GM19043 (cell line): Measurements from ENCODE around the gene DDX39A.
"Not testable (repeated sequence)": the region's sequence is repeated elsewhere in the genome, so short reads cannot be mapped to it uniquely, and the experiment has no call there.

Source experiments
- ATAC-seq: cut with Tn5 transposase; IDR thresholded peaks from one replicate; pipeline ENCODE4 v1.9.1; 2021; ENCODE audit warnings: low read depth; ENCODE audit not compliant: unreplicated experiment

DDX39A gene

GRCh38 chr19:14369399-14370168 is 49.6 kb downstream of the DDX39A start:
- ATAC-seq, result no peak

DNA sequence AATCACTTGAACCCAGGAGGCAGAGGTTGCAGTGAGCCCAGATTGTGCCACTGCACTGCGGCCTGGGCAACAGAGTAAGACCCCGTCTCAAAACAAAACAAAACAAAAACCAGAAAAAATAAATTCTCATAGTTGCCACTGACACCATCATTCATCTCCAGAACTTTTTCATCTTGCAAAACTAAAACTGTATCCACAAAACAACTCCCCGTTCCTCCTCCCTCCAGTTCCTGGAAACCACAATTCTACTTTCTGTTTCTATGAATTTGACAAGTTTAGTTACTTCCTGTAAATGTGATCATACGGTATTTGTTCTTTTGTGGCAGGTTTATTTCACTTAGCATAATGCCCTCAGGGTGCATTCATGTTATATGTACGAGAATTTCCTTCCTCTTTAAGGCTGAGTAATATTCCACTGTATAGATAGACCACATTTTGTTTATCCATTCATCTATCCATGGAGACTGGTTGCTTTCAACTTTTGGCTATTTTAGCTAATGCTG is 51.1 kb downstream of the DDX39A start:
- ATAC-seq, result no peak

GRCh38 chr19:14367016-14367415 is 52.1 kb downstream of the DDX39A start:
- no peak for ATAC-seq

GRCh38 chr19:14366529-14366928 is 52.6 kb downstream of the DDX39A start:
- ATAC-seq, result no peak

GRCh38 chr19:14364098-14364443 is 55.1 kb downstream of the DDX39A start:
- ATAC-seq, result not testable (repeated sequence)

DNA sequence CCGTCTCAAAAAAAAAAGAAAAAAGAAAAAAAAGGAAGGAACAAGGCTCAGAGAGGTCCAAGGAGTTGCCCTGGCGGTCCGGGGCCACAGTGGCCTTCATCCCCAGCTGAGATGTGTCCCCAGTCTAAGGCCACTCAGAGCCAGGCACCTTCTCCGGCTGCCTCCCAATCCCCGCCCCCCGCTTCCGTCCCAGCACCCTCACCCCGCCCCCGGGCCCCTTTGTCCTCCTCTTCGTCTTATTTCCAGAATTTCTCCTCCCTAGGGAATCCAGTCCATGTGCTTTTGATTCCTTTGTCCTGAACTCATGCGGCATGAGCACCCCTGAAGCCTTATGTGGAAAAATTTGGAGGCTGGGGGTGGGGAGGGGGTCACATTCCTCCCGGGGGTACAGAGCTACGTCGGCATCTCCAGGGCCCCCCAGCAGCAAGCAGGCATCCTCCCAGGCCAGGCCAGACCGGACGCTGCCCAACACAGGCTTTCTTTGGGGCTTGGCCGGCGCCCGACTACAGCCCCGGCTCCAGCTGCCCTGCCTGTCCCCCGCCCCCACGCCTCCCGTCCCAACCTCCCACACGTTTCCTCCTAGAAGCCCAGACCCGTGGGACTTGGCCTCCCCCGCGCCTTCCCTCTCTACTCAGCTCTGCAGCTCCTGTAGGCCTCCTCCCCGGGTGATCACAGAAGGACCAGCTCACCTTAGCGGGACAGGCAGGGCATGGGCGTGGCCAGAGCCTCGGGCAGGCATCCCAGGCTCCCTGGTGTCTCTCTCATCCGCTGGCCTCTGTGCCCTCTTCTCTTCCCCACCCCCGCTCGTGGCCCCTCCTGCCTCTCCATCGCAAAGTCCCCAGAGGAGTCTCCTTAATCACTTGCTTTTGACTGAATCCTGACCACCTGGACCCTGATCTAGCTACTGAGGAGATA is 55.7 kb downstream of the DDX39A start:
- ATAC-seq, result no peak

GRCh38 chr19:14361824-14362223 is 57.3 kb downstream of the DDX39A start:
- ATAC-seq, result no peak
